ENCODE results near the gene DDRGK1. TPM values are rescaled to one million over a fixed set of nuclear protein-coding genes. Genes with fewer than 3 reads are reported as not detected.
"Not testable (repeated sequence)": the region's sequence is repeated elsewhere in the genome, so short reads cannot be mapped to it uniquely, and the experiment has no call there.

Gene DDRGK1
- total RNA-seq, 1 donor from 2014 or later: 36.5 TPM

- no peak for DNase-seq (ENCODE audit: missing footprints)
- no peak for ATAC-seq
These were observed 9.7 kb downstream of the DDRGK1 start for GRCh38 chr20:3194617-3195280.

GRCh38 chr20:3193806-3194616 is 10.5 kb downstream of the DDRGK1 start:
- intact Hi-C loops (cut with DNase I): no loop called here
- no peak for ATAC-seq
- no peak for DNase-seq (ENCODE audit: missing footprints)

More at GRCh38 chr20:3194617-3195280, 9.7 kb downstream of the DDRGK1 start:
- intact Hi-C loops (cut with DNase I): no loop called here

GRCh38 chr20:3192226-3193015 is 12.1 kb downstream of the DDRGK1 start:
- no peak for ATAC-seq
- DNase-seq (ENCODE audit: missing footprints): no peak
- intact Hi-C loops (cut with DNase I): no loop called here

GRCh38 chr20:3190681-3191111 is 13.8 kb downstream of the DDRGK1 start:
- DNase-seq (ENCODE audit: missing footprints) (no peak), ATAC-seq (no peak)
- intact Hi-C loops (cut with DNase I): no loop called here

GRCh38 chr20:3189561-3190131 is 14.8 kb downstream of the DDRGK1 start:
- intact Hi-C loops (cut with DNase I): no loop called here
- ATAC-seq (no peak), DNase-seq (ENCODE audit: missing footprints) (no peak)

GRCh38 chr20:3188823-3189413 is 15.6 kb downstream of the DDRGK1 start:
- ATAC-seq: no peak
- DNase-seq (ENCODE audit: missing footprints): no peak
- intact Hi-C loops (cut with DNase I): no loop called here

- DNase-seq (ENCODE audit: missing footprints); intact Hi-C loops (cut with DNase I); ATAC-seq: not testable (repeated sequence)
These were observed 16.6 kb downstream of the DDRGK1 start for GRCh38 chr20:3187861-3188260.

GRCh38 chr20:3183896-3184612 is 20.4 kb downstream of the DDRGK1 start:
- intact Hi-C loops (cut with DNase I): no loop called here
- ATAC-seq: no peak
- no peak for DNase-seq (ENCODE audit: missing footprints)

GRCh38 chr20:3182429-3182828 is 22.1 kb downstream of the DDRGK1 start:
- ATAC-seq; intact Hi-C loops (cut with DNase I); DNase-seq (ENCODE audit: missing footprints): not testable (repeated sequence)

- ATAC-seq (no peak), DNase-seq (ENCODE audit: missing footprints) (no peak)
- intact Hi-C loops (cut with DNase I): no loop called here
These were observed 23.2 kb downstream of the DDRGK1 start for GRCh38 chr20:3181270-3181669.

- ATAC-seq (no peak), DNase-seq (ENCODE audit: missing footprints) (no peak)
- intact Hi-C loops (cut with DNase I): no loop called here
These were observed 24.2 kb downstream of the DDRGK1 start for GRCh38 chr20:3180319-3180718.

- DNase-seq (ENCODE audit: missing footprints) (no peak), ATAC-seq (no peak)
- intact Hi-C loops (cut with DNase I): no loop called here
These were observed 26.6 kb downstream of the DDRGK1 start for GRCh38 chr20:3177746-3178485.

- DNase-seq (ENCODE audit: missing footprints) (no peak), ATAC-seq (no peak)
- intact Hi-C loops (cut with DNase I): no loop called here
These were observed 29.2 kb downstream of the DDRGK1 start for GRCh38 chr20:3175270-3175669.

- DNase-seq (ENCODE audit: missing footprints) (no peak), ATAC-seq (no peak)
- intact Hi-C loops (cut with DNase I): no loop called here
These were observed 29.8 kb downstream of the DDRGK1 start for GRCh38 chr20:3174442-3175261.

GRCh38 chr20:3173610-3174441 is 30.7 kb downstream of the DDRGK1 start:
- intact Hi-C loops (cut with DNase I): no loop called here
- ATAC-seq: peak; percentile 97

More at GRCh38 chr20:3173610-3174441, 30.7 kb downstream of the DDRGK1 start:
- peak; percentile 93 for DNase-seq (ENCODE audit: missing footprints)

Measured in Right ventricle myocardium inferior (tissue), 1 donor.